DOHH2 (cell line): ENCODE measurements around the gene RSAD2.

Source experiments
- H3F3A ChIP-seq: fragments of 200-600 bp; sonication (generic), shearing (Covaris generic); 2 replicates; pipeline ENCODE4 v1.6.0; 2016; ENCODE audit warnings: antibody characterized with exemption, mild to moderate bottlenecking; ENCODE audit not compliant: control insufficient read depth, insufficient read depth
- H3K27ac ChIP-seq: fragments of 200-600 bp; sonication (generic); 2 replicates; pipeline ENCODE4 v1.5.1; 2014; ENCODE audit warnings: low read depth, mild to moderate bottlenecking, low read length, moderate library complexity
- H3K27me3 ChIP-seq: fragments of 200-600 bp; sonication (generic); 2 replicates; pipeline ENCODE4 v1.6.1; 2014; ENCODE audit warnings: mild to moderate bottlenecking, low read length, mixed read lengths; ENCODE audit not compliant: control insufficient read depth
- H3K36me3 ChIP-seq: fragments of 200-600 bp; sonication (generic); 2 replicates; pipeline ENCODE4 v1.6.1; 2014; ENCODE audit warnings: mild to moderate bottlenecking, low read length, moderate library complexity, mixed read lengths; ENCODE audit not compliant: control insufficient read depth
- H3K4me1 ChIP-seq: fragments of 200-600 bp; sonication (generic); 2 replicates; pipeline ENCODE4 v1.6.1; 2014; ENCODE audit warnings: mild to moderate bottlenecking, low read length, mixed read lengths; ENCODE audit not compliant: control insufficient read depth
- H3K4me2 ChIP-seq: fragments of 200-600 bp; sonication (generic); 2 replicates; pipeline ENCODE4 v1.6.0; 2014; ENCODE audit warnings: mild to moderate bottlenecking, low read length, moderate library complexity
- H3K4me3 ChIP-seq: fragments of 200-600 bp; sonication (generic); 2 replicates; pipeline ENCODE4 v1.5.1; 2014; ENCODE audit warnings: mild to moderate bottlenecking, low read length, mixed read lengths
- H3K79me2 ChIP-seq: fragments of 200-600 bp; sonication (generic); 2 replicates; pipeline ENCODE4 v1.6.1; 2014; ENCODE audit warnings: mild to moderate bottlenecking, low read length, mixed read lengths; ENCODE audit not compliant: control insufficient read depth
- H3K9me2 ChIP-seq: fragments of 200-600 bp; sonication (generic); replicated peaks from 2 replicates; pipeline ENCODE4 v1.6.1; 2014; ENCODE audit warnings: mild to moderate bottlenecking, low read length, mixed read lengths; ENCODE audit not compliant: control insufficient read depth
- H3K9me3 ChIP-seq: fragments of 200-600 bp; sonication (generic); 2 replicates; pipeline ENCODE4 v1.6.1; 2014; ENCODE audit warnings: antibody characterized with exemption, low read length, mixed read lengths; ENCODE audit not compliant: control insufficient read depth, insufficient read depth
- H4K20me1 ChIP-seq: fragments of 200-600 bp; sonication (generic); 2 replicates; pipeline ENCODE4 v1.6.0; 2014; ENCODE audit warnings: low read depth, mild to moderate bottlenecking, antibody characterized with exemption, low read length, moderate library complexity; ENCODE audit not compliant: control insufficient read depth, insufficient read depth
- CTCF ChIP-seq: fragments of 200-600 bp; sonication (generic); IDR thresholded peaks from one replicate; pipeline ENCODE4 v1.5.1; 2014; ENCODE audit warnings: antibody characterized with exemption, mild to moderate bottlenecking, low read depth, low read length; ENCODE audit not compliant: poor library complexity, severe bottlenecking
- EZH2phosphoT487 ChIP-seq: fragments of 200-600 bp; sonication (generic); IDR thresholded peaks from 2 replicates; pipeline ENCODE4 v1.6.1; 2017; ENCODE audit warnings: borderline replicate concordance, mild to moderate bottlenecking, antibody characterized with exemption, low read length, moderate library complexity, mixed read lengths

RSAD2 gene

GRCh38 chr2:6863792-6864191 is 13.8 kb upstream of the RSAD2 start:
- H3K4me1 ChIP-seq = peaks cover 17% of the 10 kb centered on the region
- H3K9me2 ChIP-seq = no peaks in the 10 kb centered on the region
- no peak overlapping the region for H3K4me3 ChIP-seq
- no peaks in the 10 kb centered on the region for H3K79me2 ChIP-seq
- TF ChIP-seq CTCF (no peak), EZH2phosphoT487 (no peak)
- H3K27me3 ChIP-seq = 0 out of 2 replicates have a peak, but pooled peaks cover 2% of the 10 kb centered on the region
- H3F3A ChIP-seq = peaks cover 5% of the 10 kb centered on the region; the same call in 1 of the 2 replicates
- no peak overlapping the region for H3K27ac ChIP-seq
- no peak overlapping the region for H3K4me2 ChIP-seq
- H3K9me3 ChIP-seq = peaks cover 10% of the 10 kb centered on the region; the same call in 1 of the 2 replicates
- no peaks in the 10 kb centered on the region for H4K20me1 ChIP-seq
- H3K36me3 ChIP-seq = no peaks in the 10 kb centered on the region

GRCh38 chr2:6864231-6864754 is 13.3 kb upstream of the RSAD2 start:
- Histone ChIP-seq H3K36me3 (no peaks in the 10 kb centered on the region), H3K9me3 (peaks cover 8% of the 10 kb centered on the region; the same call in 1 of the 2 replicates), H3K4me2 (peak overlapping the region; percentile 86), H3K9me2 (no peaks in the 10 kb centered on the region), H4K20me1 (no peaks in the 10 kb centered on the region), H3K4me1 (peaks cover 17% of the 10 kb centered on the region), H3K4me3 (peak overlapping the region; percentile 81; the same call in 1 of the 2 replicates), H3K27me3 (0 out of 2 replicates have a peak, but pooled peaks cover 2% of the 10 kb centered on the region), H3F3A (peaks cover 5% of the 10 kb centered on the region; the same call in 1 of the 2 replicates), H3K79me2 (no peaks in the 10 kb centered on the region), H3K27ac (no peak overlapping the region)
- TF ChIP-seq EZH2phosphoT487 (no peak), CTCF (no peak)

- Histone ChIP-seq H3K36me3 (no peaks in the 10 kb centered on the region), H4K20me1 (no peaks in the 10 kb centered on the region), H3K27me3 (0 out of 2 replicates have a peak, but pooled peaks cover 2% of the 10 kb centered on the region), H3K4me2 (peak overlapping the region; percentile 86), H3F3A (peaks cover 5% of the 10 kb centered on the region; the same call in 1 of the 2 replicates), H3K27ac (no peak overlapping the region), H3K9me2 (no peaks in the 10 kb centered on the region), H3K79me2 (no peaks in the 10 kb centered on the region), H3K4me1 (peaks cover 17% of the 10 kb centered on the region), H3K4me3 (peak overlapping the region; percentile 81), H3K9me3 (peaks cover 6% of the 10 kb centered on the region; the same call in 1 of the 2 replicates)
- TF ChIP-seq CTCF (no peak), EZH2phosphoT487 (no peak)
Observed at GRCh38 chr2:6864923-6865345, 12.6 kb upstream of the RSAD2 start.
